Medulla oblongata (tissue), 1 donor: ENCODE results near the gene LRRC45.

Experiments used
- DNase-seq: peaks from one replicate; pipeline ENCODE4 v3.0.0-alpha.2; 2015; ENCODE audit errors: extremely low spot score

LRRC45 gene

DNA sequence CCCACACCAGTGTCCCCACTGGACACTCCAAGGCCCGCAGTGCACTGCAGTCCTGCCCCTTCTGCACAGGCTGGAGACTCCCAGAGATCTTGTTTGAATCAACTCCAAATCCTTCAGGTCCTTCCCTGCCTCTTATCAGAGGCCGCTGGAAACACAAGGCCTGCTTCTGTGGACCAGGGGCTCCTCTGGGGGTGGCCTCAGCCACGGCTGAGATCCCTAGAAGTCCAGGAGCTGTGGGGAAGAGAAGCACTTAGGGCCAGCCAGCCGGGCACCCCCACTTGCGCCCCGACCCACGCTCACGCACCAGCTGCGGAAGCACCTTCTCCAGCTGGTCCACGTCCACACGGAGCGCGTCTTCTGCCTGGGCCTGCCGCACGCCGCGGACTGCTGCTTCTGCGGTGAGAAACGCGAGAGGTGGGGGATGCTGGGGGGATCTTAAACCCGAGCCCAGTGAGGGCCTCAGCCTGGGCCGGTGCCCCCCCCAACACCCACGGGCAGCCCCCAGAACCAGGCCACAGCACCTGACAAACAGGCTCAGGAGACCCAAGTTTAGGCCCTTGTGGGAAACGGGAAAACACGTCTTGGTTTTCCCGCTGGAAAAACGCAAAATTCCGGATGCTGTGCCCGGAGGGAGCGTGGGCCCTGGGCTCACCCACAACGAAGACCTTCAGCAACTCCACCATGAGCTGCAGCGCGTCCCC, 4.0 kb upstream of the LRRC45 start:
- no peak for DNase-seq

GRCh38 chr17:82019690-82020571, 3.2 kb upstream of the LRRC45 start:
- DNase-seq = no peak

DNA sequence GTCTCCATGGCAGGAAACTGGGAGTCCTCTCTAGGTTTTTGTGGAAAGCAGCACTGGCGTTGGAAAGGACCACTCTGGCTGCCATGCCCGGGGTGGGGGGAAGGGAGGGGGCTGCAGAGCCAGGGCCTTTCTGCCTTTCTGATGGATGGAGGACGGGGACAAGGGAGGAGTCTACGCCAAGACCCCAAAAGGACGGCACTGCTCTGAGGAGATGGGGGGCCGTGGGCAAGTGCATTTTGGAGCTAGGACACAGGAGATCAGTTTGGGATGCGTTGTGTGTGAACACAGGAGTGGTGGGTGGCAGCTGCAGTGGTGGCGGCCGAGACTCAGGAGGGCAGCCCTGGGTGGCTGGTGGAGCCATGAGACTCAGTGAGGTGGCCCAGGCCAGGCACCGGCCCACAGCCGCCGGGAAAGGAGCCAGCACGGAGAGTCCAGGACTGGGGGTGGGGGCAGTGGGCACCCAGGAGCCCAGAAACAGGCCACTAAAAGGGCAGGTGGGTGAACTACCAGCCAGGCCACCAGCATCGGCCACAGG, 2.5 kb upstream of the LRRC45 start:
- DNase-seq = peak; percentile 29

DNA sequence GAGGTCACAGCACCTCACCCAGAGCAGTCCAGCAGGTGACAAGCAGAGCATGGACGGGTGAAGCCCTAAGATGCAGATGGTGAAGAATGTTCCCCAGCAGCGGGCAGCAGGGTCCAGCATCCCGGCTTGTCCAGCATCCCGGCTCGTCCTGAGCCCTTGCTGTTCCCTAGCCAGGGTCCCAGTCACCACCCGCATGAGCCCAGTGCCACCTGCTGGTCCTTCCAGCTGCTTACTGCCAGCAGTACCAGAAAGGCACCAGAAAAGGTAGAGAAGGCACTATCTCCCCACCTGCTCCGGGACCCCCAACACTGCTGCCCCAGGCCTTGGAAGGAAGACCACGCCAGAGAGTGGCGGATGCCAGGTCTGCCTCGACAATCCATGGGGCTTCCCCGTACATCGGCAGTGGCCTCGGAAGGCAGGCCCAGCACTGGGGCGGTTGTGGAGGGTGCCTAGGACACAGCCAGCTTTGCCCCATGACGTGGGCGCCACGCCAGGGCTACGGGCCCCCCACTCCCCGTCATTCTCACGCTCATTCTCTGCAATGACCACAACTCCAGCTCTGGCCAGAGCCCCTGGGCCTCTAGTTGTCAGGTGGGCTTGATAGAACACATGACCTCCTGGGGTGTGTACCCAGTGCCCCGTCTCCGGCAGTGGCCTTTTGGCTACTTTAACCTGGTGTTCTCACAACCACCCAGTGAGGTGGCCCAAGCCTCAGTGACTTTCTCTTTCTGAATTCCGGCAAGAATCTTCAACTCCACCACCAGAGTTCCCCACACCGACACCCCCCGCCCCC, 1.8 kb upstream of the LRRC45 start:
- peak; percentile 82 for DNase-seq

DNA sequence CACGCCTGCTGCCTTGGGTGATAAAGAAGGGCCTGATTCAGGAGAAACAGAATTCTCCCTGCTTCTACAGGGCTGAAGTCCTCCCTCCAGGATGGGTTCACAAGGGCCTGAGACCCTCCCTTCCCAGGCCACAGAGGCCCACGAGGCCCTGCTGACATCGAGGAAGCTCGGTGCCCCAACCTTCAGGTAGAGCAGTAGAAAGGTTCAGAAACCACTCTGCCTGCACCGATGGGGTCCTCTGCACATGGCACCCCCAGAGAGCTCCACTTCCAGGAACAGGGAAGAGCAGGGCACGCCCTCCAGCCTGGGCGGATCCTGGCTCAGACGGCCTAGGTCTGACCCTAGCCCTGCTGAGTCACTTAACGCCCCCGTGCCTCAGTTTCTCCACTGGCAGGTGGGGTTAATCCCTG, 1.2 kb upstream of the LRRC45 start:
- no peak for DNase-seq

DNA sequence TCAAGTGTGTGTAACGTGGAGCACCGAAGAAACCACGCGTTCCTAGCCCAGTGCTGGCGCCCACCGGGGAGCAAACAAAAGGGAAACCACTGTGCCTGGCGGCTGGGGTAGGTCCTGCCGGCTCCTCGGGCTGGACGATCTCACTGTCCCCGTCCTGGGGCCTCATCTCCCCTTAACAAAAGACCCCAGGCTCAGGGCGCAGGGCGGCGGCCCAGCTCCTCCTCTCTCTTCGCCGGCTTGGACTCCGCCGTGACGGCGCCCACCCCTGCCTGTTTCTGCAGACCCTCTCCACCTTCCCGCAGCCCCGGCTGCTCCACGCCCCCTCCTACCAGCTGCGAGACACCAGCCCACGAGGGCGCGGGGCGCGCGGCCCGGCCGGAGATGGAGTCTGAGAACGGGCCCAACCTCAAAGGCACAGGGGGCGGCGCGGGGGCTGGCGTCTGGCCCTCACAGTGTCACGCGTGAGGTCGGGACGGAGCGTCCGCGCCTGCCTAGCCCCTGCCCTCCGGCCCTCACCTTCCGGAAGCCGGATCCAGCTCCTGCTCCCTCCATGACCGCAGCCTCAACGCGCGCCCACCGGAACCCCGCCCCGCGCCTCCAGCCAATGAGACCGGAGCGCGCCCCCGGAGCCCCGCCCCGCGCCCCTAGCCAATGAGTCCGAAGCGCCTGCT, 660 bp upstream of the LRRC45 start, which contains the start of gene CENPX:
Gene CENPX, minus strand, starts transcription at position 569 of the 671 bp plus-strand sequence. Its CDS starts 17 bp downstream, at position 552.
- DNase-seq = no peak

DNA sequence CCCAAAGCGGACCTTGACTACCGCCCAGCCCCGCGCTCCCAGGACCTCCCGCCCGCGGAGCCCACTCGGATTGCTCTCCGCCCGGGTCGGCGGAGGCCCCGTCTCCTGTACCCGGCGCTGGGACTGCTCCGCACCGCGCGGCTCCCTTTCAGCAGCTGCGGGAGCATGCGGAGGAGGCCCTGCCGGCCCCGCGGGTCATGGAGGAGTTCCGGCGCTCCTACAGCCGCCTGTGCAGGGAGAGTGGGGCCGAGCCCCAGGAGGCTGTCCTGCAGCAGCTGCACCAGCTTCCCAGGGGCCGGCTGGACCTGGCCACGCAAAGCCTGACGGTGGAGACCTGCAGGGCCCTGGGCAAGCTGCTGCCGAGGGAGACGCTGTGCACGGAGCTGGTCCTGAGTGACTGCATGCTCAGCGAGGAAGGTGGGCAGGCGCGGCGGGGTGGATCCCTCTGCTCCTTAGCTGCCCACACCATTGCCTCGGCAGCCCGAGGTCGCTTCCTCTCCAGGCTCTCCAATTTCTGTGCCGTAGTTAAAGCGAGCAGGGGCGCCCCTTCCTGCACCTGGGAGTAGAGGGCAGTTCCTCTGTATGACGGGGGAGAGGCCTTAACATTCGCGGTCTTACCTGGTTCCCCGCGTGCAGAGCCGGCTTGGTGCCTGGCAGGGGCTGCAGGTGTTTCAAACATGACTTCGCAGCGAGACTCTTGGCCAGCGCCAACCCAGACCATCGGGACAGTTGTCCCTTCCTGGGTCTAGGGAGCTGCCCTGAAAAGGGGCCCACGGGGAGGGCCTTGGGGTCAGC, 539 bp downstream of the LRRC45 start:
- no peak for DNase-seq

GRCh38 chr17:82024859-82025258, 1.8 kb downstream of the LRRC45 start:
- DNase-seq = no peak

DNA sequence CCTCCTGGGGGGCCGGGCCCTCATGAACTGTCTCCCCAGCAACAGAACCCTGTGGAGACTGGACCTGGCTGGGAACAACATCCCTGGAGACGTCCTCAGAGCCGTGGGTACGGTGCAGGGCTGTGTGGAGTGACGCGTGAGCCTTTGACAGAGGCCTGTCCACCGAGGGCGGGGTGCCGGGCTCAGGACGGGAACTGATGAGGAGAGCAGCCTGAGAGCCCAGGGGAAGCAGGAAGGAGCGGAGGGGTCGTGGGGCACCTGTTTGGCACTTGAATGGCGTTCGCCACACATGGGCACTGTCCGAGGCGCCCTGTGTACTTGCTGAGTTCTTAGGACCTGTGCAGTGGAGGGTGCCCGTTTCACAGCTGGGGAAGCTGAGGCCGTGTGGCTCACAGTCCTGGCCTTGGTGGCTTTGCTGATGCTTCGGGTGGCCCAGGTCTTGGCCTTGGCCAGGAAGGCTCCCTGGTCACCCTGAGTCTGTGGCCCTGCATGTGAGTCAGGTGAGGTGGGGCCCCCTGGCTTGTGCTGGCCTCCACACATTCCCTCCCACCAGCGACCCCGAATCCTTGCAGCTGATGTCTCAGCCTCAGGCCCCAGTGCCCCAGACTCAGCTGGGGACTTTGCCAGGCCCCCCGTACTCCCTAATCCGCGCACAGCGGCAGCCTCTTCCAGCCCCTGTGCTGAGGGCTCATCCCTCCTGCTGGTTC, 2.4 kb downstream of the LRRC45 start:
- no peak for DNase-seq

DNA sequence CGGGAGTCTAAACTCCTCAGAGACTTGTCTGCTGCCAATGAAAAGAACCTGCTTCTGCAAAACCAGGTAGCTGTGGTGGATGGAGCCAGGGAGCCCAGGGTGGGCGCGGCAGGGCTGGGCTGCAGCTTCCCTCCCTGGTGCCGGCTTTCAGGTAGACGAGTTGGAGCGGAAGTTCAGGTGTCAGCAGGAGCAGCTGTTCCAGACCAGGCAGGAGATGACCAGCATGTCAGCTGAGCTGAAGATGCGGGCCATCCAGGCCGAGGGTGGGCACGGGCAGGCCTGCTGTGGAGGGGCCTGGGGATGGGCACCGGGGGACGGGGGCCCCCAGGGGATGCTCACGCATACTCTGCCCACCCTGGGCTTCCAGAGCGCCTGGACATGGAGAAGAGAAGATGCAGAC, 5.1 kb downstream of the LRRC45 start:
- DNase-seq = no peak

DNA sequence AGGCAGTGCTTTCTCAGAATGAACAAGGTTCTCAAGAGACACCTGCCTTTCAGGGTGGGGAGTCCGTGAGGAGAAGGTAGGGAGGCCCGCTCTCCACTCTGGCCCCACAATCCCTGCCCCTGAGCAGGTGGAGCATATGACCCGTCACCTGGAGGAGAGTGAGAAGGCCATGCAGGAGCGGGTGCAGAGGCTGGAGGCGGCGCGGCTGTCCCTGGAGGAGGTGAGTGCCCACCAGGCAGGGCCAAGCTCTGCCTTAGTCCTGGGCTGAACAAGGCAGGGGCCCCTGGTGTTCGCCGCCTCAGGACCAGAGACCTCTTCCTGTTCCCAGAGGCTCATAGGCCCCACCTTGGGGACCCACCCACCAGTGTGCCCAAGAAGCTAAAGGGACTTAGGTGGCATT, 5.9 kb downstream of the LRRC45 start:
- no peak for DNase-seq

DNA sequence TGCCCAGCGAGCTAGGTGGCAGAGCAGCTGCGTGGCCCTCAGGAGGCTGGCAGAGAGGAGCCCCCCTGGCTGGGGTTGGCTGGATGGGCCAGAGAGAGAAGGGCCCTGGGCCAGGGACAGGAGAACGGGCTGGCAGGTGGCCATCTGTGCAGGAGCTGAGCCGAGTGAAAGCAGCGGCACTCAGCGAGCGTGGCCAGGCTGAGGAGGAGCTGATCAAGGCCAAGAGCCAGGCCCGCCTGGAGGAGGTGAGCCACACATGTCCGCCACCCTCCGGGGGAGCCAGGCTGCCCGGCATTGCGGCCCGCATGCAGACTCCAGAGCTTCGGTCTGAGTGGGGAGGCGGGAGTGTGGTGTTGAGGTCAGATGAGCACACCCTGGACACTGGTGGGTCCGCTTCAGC, 6.3 kb downstream of the LRRC45 start:
- no peak for DNase-seq

GRCh38 chr17:82029990-82030469, 6.9 kb downstream of the LRRC45 start:
- no peak for DNase-seq

DNA sequence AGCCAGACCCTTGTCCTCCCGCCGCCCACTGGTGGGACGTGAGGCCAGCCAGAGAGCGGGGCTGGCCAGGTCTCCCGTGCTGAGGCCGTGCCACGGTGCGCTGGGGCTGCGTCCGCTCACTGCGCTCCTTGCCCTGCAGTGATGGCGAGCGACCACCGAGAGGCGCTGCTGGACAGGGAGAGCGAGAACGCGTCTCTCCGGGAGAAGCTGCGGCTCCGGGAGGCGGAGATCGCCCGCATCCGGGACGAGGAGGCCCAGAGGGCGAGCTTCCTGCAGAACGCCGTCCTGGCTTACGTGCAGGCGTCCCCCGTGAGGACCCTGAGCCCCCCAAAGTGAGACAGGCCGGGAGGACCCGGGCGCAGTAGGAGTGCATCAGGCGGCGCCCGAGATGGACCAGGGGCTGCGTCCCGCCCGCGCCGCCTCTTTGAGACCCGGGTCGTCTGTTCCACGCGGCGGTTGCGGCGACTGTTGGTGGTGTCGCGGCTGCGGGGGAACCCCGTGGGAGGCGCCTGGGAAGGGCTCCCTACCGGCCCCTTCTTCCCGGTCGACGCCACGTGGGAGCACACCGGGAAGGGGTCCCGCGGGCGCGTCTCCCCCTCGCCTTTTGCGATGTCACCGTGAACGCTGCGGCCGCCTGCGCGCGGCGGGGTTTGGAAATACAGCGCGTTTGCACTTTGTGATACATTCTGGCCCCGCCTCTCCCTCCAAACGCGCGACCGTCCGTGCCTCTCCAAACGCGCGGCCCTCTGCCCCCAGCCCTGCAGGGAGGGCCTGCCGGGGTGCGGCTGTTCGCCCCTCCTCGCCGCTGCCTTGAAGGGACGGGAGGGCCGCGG, 7.6 kb downstream of the LRRC45 start:
- peak; percentile 72 for DNase-seq

DNA sequence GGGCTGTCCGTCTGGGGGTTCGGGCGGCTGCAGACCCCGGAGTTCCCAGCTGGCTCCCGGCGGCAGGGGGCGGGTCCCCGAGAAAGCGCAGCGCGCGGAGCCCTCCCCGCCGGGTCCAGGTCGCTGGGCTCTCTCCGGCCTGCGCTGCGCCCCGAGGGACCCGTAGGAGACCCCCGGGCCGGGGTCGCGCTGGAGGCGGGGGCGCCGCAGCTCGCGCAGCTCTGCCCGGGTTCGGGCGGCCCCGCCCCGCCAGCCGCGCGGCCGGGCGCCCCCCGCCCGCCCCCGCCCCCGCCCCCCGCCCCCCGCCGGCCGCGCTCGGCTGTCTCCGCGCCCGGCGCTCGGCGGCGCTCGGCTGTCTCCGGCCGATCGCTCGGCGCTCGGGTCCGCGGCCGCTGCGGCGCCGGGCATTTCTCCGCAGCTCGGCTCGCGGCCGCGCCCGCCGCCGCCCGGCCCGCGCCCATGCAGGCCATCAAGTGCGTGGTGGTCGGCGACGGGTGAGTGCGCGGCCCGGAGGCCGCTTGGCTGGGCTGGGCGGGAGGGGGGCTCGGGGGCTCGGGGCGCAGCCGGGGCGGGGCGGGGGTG, 8.3 kb downstream of the LRRC45 start, which contains the start of gene RAC3:
Gene RAC3, plus strand, starts transcription at position 376 of the 582 bp plus-strand sequence. Its CDS starts 84 bp downstream, at position 460.
- DNase-seq = no peak

DNA sequence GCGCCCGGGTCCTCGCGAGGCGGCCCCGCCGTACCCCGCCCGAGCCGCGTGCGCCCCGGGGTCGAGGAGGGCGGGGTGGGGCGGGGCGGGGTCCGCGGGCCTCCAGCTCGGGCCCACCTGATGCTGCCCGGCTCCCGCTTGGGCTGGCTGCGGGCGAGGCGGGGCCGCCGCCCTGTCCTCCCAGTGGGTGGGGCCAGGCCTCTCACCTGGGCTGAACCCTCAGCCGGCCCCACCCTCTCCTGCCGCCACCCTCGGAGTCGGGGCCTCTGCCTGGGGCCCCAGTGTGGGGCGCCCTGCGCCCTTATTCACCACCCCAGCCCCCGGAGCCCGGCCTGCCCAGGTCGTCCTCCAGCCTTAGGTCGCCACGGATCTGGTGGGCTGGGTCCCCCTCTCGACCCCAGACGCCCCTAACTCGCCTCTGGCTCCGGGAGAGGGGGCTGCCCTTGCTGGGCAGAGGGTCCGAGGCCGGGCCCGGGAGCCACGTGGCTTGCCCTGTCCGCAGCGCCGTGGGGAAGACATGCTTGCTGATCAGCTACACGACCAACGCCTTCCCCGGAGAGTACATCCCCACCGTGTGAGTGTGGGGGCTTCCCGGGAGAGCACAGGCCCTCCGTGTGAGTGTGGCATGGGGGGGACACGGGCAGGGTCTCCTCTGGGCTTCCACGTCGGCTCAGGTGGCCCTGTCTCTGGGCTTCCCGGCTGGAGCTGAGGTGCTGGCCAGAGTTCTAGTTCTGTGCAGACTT, 9.0 kb downstream of the LRRC45 start:
- no peak for DNase-seq

- no peak for DNase-seq
Observed at GRCh38 chr17:82033359-82034085, 10.4 kb downstream of the LRRC45 start.
